GM18951 (cell line): Measurements from ENCODE around the gene KCNMB4.

Experiments
- POLR2A ChIP-seq: IDR thresholded peaks from 4 replicates; pipeline ENCODE4 v1.6.1; 2011; ENCODE audit warnings: mild to moderate bottlenecking; ENCODE audit not compliant: insufficient read length, insufficient read depth; ENCODE audit errors: extremely low read depth
- in situ Hi-C: fragments of 300-500 bp; cut with MboI; formaldehyde crosslinking; loops from one replicate; pipeline ENCODE4 v1.12.0; 2022; ENCODE audit warnings: low sequenced_read_pairs, mixed read lengths, inconsistent platforms; ENCODE audit not compliant: unreplicated experiment

Gene KCNMB4

GRCh38 chr12:70365648-70366518 lies at the start of gene KCNMB4:
Gene KCNMB4, plus strand, starts transcription at chr12:70366290. Its CDS starts 445 bp downstream, at chr12:70366735.
- in situ Hi-C loops: no loop called here

GRCh38 chr12:70317781-70318180 lies 48.3 kb upstream of the KCNMB4 start:
- in situ Hi-C loops: no loop called here
- no peak for TF ChIP-seq POLR2A

More at GRCh38 chr12:70365648-70366518, at the start of gene KCNMB4:
- no peak for TF ChIP-seq POLR2A

GRCh38 chr12:70319605-70320004 lies 46.5 kb upstream of the KCNMB4 start:
- in situ Hi-C loops: no loop called here

GRCh38 chr12:70321191-70321590 lies 44.9 kb upstream of the KCNMB4 start:
- in situ Hi-C loops: no loop called here
- no peak for TF ChIP-seq POLR2A

More at GRCh38 chr12:70319605-70320004, 46.5 kb upstream of the KCNMB4 start:
- no peak for TF ChIP-seq POLR2A

GRCh38 chr12:70327541-70327940 lies 38.5 kb upstream of the KCNMB4 start:
- TF ChIP-seq POLR2A: no peak
- in situ Hi-C loops: no loop called here

GRCh38 chr12:70329728-70330127 lies 36.4 kb upstream of the KCNMB4 start:
- TF ChIP-seq POLR2A: no peak
- in situ Hi-C loops: no loop called here

GRCh38 chr12:70330158-70330557 lies 35.9 kb upstream of the KCNMB4 start:
- in situ Hi-C loops: no loop called here

GRCh38 chr12:70332236-70332635 lies 33.9 kb upstream of the KCNMB4 start:
- in situ Hi-C loops: no loop called here
- TF ChIP-seq POLR2A: no peak

More at GRCh38 chr12:70330158-70330557, 35.9 kb upstream of the KCNMB4 start:
- no peak for TF ChIP-seq POLR2A

GRCh38 chr12:70334742-70335141 lies 31.3 kb upstream of the KCNMB4 start:
- TF ChIP-seq POLR2A: no peak
- in situ Hi-C loops: no loop called here

- TF ChIP-seq POLR2A: no peak
- in situ Hi-C loops: no loop called here
These were observed 27.6 kb upstream of the KCNMB4 start for GRCh38 chr12:70338531-70338930.

- in situ Hi-C loops: no loop called here
- no peak for TF ChIP-seq POLR2A
These were observed 15.0 kb upstream of the KCNMB4 start for GRCh38 chr12:70351076-70351475.

- in situ Hi-C loops: no loop called here
- TF ChIP-seq POLR2A: no peak
These were observed 12.1 kb upstream of the KCNMB4 start for GRCh38 chr12:70353780-70354660.

- no peak for TF ChIP-seq POLR2A
- in situ Hi-C loops: no loop called here
These were observed 11.3 kb upstream of the KCNMB4 start for GRCh38 chr12:70354787-70355186.
